IMR-90 (cell line): ENCODE data around the gene MAML2. TPM values are rescaled to one million over a fixed set of nuclear protein-coding genes. Genes with fewer than 3 reads are reported as not detected.

Source experiments
- ATAC-seq: fragments of 200-7000 bp; cut with Tn5 transposase; 2 replicates; pipeline ENCODE4 v1.9.1; 2020; ENCODE audit warnings: low read depth, mild to moderate bottlenecking, moderate library complexity
- BruUV-seq: library from RNA; stranded (reverse); fragments of 400-500 nt; replicated peaks from 2 replicates; lab custom pipeline; 2021; lab: Mats Ljungman, UMichigan
- CTCF ChIA-PET: fragments of 300-600 bp; formaldehyde crosslinking; extraction: SDS; loops from one replicate; lab custom pipeline; 2021; ENCODE audit warnings: antibody characterized with exemption; lab: Yijun Ruan, JAX
- POLR2A ChIA-PET: fragments of 300-600 bp; sonication (Branson Sonifier 250); formaldehyde crosslinking; loops from one replicate; lab custom pipeline; 2022; ENCODE audit warnings: antibody characterized with exemption; ENCODE audit not compliant: unreplicated experiment; lab: Charles Lee
- DNase-seq: peaks from one replicate; pipeline ENCODE4 v3.0.0; 2013
- H2AFZ ChIP-seq: replicated peaks from 2 replicates; pipeline ENCODE3; 2013; ENCODE audit warnings: low read length, mild to moderate bottlenecking; ENCODE audit not compliant: poor library complexity
- H2AK5ac ChIP-seq: 2 replicates; pipeline ENCODE4 v1.6.1; 2013; ENCODE audit warnings: low read depth, low read length, inconsistent platforms
- H2AK9ac ChIP-seq: replicated peaks from 2 replicates; pipeline ENCODE3; 2013; ENCODE audit warnings: mild to moderate bottlenecking, low read depth, low read length, moderate library complexity; ENCODE audit not compliant: poor library complexity
- H2BK120ac ChIP-seq: 2 replicates; pipeline ENCODE4 v1.6.1; 2013; ENCODE audit warnings: low read depth, low read length, inconsistent platforms
- H2BK15ac ChIP-seq: 3 replicates; pipeline ENCODE4 v1.6.1; 2013; ENCODE audit warnings: low read depth, low read length, inconsistent platforms
- H2BK20ac ChIP-seq: 2 replicates; pipeline ENCODE4 v1.6.1; 2013; ENCODE audit warnings: low read depth, mild to moderate bottlenecking, inconsistent platforms, low read length, moderate library complexity
- H2BK5ac ChIP-seq: 2 replicates; pipeline ENCODE4 v1.6.1; 2013; ENCODE audit warnings: mild to moderate bottlenecking, low read depth, low read length, inconsistent platforms; ENCODE audit not compliant: poor library complexity, severe bottlenecking
- H3K14ac ChIP-seq: replicated peaks from 2 replicates; pipeline ENCODE4 v1.6.1; 2013; ENCODE audit warnings: low read depth, low read length, inconsistent platforms
- H3K18ac ChIP-seq: 2 replicates; pipeline ENCODE4 v1.6.1; 2013; ENCODE audit warnings: low read depth, low read length, control low read depth
- H3K23ac ChIP-seq: 2 replicates; pipeline ENCODE4 v1.6.1; 2013; ENCODE audit warnings: low read depth, low read length, inconsistent platforms
- H3K27ac ChIP-seq: 2 replicates; pipeline ENCODE4 v1.5.1; 2013; ENCODE audit warnings: mild to moderate bottlenecking, control low read depth, low read length; ENCODE audit not compliant: insufficient read depth
- H3K27me3 ChIP-seq: 2 replicates; pipeline ENCODE4 v1.6.1; 2013; ENCODE audit warnings: low read length; ENCODE audit not compliant: control insufficient read depth, insufficient read depth
- H3K36me3 ChIP-seq: 2 replicates; pipeline ENCODE4 v1.6.1; 2013; ENCODE audit warnings: low read length, mixed read lengths; ENCODE audit not compliant: control insufficient read depth, insufficient read depth
- H3K4ac ChIP-seq: 2 replicates; pipeline ENCODE4 v1.6.1; 2013; ENCODE audit warnings: low read depth, low read length, inconsistent platforms
- H3K4me1 ChIP-seq: 2 replicates; pipeline ENCODE4 v1.6.1; 2013; ENCODE audit warnings: low read length, mixed read lengths; ENCODE audit not compliant: control insufficient read depth, insufficient read depth
- H3K4me2 ChIP-seq: 2 replicates; pipeline ENCODE4 v1.6.1; 2013; ENCODE audit warnings: low read depth, mild to moderate bottlenecking, control low read depth, low read length, moderate library complexity
- H3K4me3 ChIP-seq: 2 replicates; pipeline ENCODE4 v1.5.1; 2013; ENCODE audit warnings: low read depth, mild to moderate bottlenecking, control low read depth, low read length, moderate library complexity; ENCODE audit not compliant: insufficient read depth
- H3K56ac ChIP-seq: 2 replicates; pipeline ENCODE4 v1.6.1; 2013; ENCODE audit warnings: low read length, inconsistent platforms; ENCODE audit not compliant: insufficient read depth; ENCODE audit errors: extremely low read depth
- H3K79me1 ChIP-seq, 2 experiments: 2 replicates each; pipeline ENCODE4 v1.6.1; 2013; ENCODE audit warnings: low read length in 2 of 2, inconsistent platforms in 1 of 2, low read depth in 1 of 2
- H3K9ac ChIP-seq: 2 replicates; pipeline ENCODE4 v1.6.1; 2013; ENCODE audit warnings: low read depth, low read length, control low read depth
- H3K9me1 ChIP-seq: 2 replicates; pipeline ENCODE4 v1.6.1; 2013; ENCODE audit warnings: low read length, inconsistent platforms; ENCODE audit not compliant: insufficient read depth
- H3K9me3 ChIP-seq: 2 replicates; pipeline ENCODE4 v1.6.1; 2013; ENCODE audit warnings: low read length; ENCODE audit not compliant: control insufficient read depth, insufficient read depth
- H4K20me1 ChIP-seq: 2 replicates; pipeline ENCODE4 v1.6.1; 2013; ENCODE audit warnings: low read length, inconsistent platforms; ENCODE audit not compliant: insufficient read depth
- H4K5ac ChIP-seq: 2 replicates; pipeline ENCODE4 v1.6.1; 2013; ENCODE audit warnings: mild to moderate bottlenecking, low read depth, low read length, control low read depth
- H4K8ac ChIP-seq, 2 experiments: 2 replicates each; pipeline ENCODE4 v1.6.1; 2013; ENCODE audit warnings: low read depth in 2 of 2, low read length in 2 of 2, control low read depth in 1 of 2, inconsistent platforms in 1 of 2
- H4K91ac ChIP-seq: 2 replicates; pipeline ENCODE4 v1.6.1; 2013; ENCODE audit warnings: low read depth, low read length, inconsistent platforms; ENCODE audit not compliant: insufficient read depth
- BHLHE40 ChIP-seq: fragments of 150-350 bp; IDR thresholded peaks from 2 replicates; pipeline ENCODE4 v1.6.1; 2016; ENCODE audit warnings: mild to moderate bottlenecking, low read depth, low read length
- CEBPB ChIP-seq: IDR thresholded peaks from 2 replicates; pipeline ENCODE4 v1.6.1; 2012; ENCODE audit warnings: low read depth, low read length, improper control_type of control experiment
- CTCF ChIP-seq: conservative IDR thresholded peaks from 2 replicates; pipeline ENCODE4 v1.5.1; 2012; ENCODE audit warnings: mild to moderate bottlenecking, low read depth, low read length, improper control_type of control experiment
- ELK1 ChIP-seq: fragments of 150-350 bp; IDR thresholded peaks from 2 replicates; pipeline ENCODE4 v1.6.1; 2016; ENCODE audit warnings: low read depth, mild to moderate bottlenecking, low read length, moderate library complexity, borderline replicate concordance
- MAFK ChIP-seq: IDR thresholded peaks from 2 replicates; pipeline ENCODE4 v1.6.1; 2012; ENCODE audit warnings: low read depth, low read length, improper control_type of control experiment
- MAZ ChIP-seq: IDR thresholded peaks from 2 replicates; pipeline ENCODE4 v1.6.1; 2012; ENCODE audit warnings: low read depth, mild to moderate bottlenecking, low read length, improper control_type of control experiment, moderate library complexity, borderline replicate concordance
- POLR2A ChIP-seq: IDR thresholded peaks from 2 replicates; pipeline ENCODE4 v1.6.1; 2012; ENCODE audit warnings: mild to moderate bottlenecking, low read depth, low read length
- USF2 ChIP-seq: fragments of 150-350 bp; IDR thresholded peaks from 2 replicates; pipeline ENCODE4 v1.6.1; 2017; ENCODE audit warnings: mild to moderate bottlenecking, antibody characterized with exemption, low read length, low read depth
- WGBS, 2 experiments: methylation state at CpG; one replicate each; pipeline versions ENCODE4 v1.1.5 to v1.1.7; 2013; ENCODE audit warnings: missing lambda C conversion rate in 2 of 2; ENCODE audit not compliant: insufficient read length in 1 of 2; ENCODE audit errors: extremely low coverage in 2 of 2; 5-methylcytosine and 5-hydroxymethylcytosine counted together
- dilution Hi-C: fragments of 300-500 bp; cut with HindIII; formaldehyde crosslinking; loops from one replicate; pipeline ENCODE4 v1.14.3; 2018; ENCODE audit warnings: low sequenced_read_pairs; ENCODE audit not compliant: unreplicated experiment
- in situ Hi-C: fragments of 300-500 bp; cut with MboI; formaldehyde crosslinking; loops from 3 replicates; pipeline ENCODE4 v1.14.3; 2019; ENCODE audit warnings: low sequenced_read_pairs, inconsistent platforms, mixed read lengths
- intact Hi-C: fragments of 100-400 bp; cut with micrococcal nuclease; formaldehyde crosslinking; loops from 2 replicates; pipeline ENCODE4 v1.10.0; 2022
- polyA plus RNA-seq, 3 experiments: library from polyadenylated mRNA; depleted of rRNA; stranded (reverse); fragments of >200 nt; gene quantifications; 2 replicates each; pipeline ENCODE4 v1.2.3, GENCODE V29; 2012; ENCODE audit warnings: low replicate concordance in 1 of 3
- total RNA-seq: library from RNA; depleted of rRNA; stranded (reverse); fragments of >200 nt; gene quantifications from 2 replicates; pipeline ENCODE4 v1.2.3, GENCODE V29; 2012

Gene MAML2
- total and polyA plus RNA-seq, 2 of the 4 experiments (the other 2 are of a cell fraction) = 15.0 to 19.5 TPM

GRCh38 chr11:96052921-96053651, 289.9 kb downstream of the MAML2 start:
- H3K36me3 ChIP-seq = no peaks in the 10 kb centered on the region
- peak overlapping the region; percentile 30 to 82 for H4K8ac ChIP-seq
- H2AK9ac ChIP-seq = no peak overlapping the region
- H2BK5ac ChIP-seq = peak overlapping the region; percentile 62
- peak overlapping the region; percentile 92 for H3K4ac ChIP-seq
- no CpG with 5 or more reads among the region's 2 CpGs for WGBS, 2 experiments
- intact Hi-C loops (loop anchor here (5.0 to 10.0 kb wide), 3 partner anchors 131 to 216 kb away; partner anchors contain the start of gene MTMR2), dilution Hi-C loops (no loop called here), in situ Hi-C loops (loop anchor here (5.0 kb wide), 1 partner anchor 289 kb away; the partner anchor contains the start of gene MAML2)
- H3K4me1 ChIP-seq = peaks cover 33% of the 10 kb centered on the region
- H3K9me1 ChIP-seq = peaks cover 16% of the 10 kb centered on the region
- H3K79me1 ChIP-seq = peaks cover 13 to 63% of the 10 kb centered on the region in 2 experiments; a peak in 3 of 4 replicates
- H2BK120ac ChIP-seq = peak overlapping the region; percentile 90
- TF ChIP-seq CEBPB (no peak), MAFK (no peak), ELK1 (no peak), BHLHE40 (no peak), USF2 (no peak), MAZ (no peak), POLR2A (no peak), CTCF (no peak)
- H4K5ac ChIP-seq = no peak overlapping the region; the same call in 1 of the 2 replicates
- no peaks in the 10 kb centered on the region for H4K20me1 ChIP-seq
- peak overlapping the region; percentile 58; the same call in 1 of the 2 replicates for H3K4me2 ChIP-seq
- H3K9ac ChIP-seq = no peak overlapping the region
- H3K27ac ChIP-seq = peak overlapping the region; percentile 82
- CTCF ChIA-PET = interaction anchor here (0.5 to 3.6 kb wide), 3 partner anchors 53 to 290 kb away, joined by 3 to 27 read pairs (median 3); partner anchors contain the start of gene MAML2
- H3K56ac ChIP-seq = peak overlapping the region; percentile 66; the same call in 1 of the 2 replicates
- H4K91ac ChIP-seq = peak overlapping the region; percentile 90
- POLR2A ChIA-PET = interaction anchor here (0.6 kb wide), 1 partner anchor 52 kb away, joined by 5 read pairs; no protein-coding TSS in a partner anchor
- BruUV-seq = no TSS peak
- peak overlapping the region; percentile 54 for H3K23ac ChIP-seq
- DNase-seq (peak; percentile 62), ATAC-seq (peak; percentile 50)
- H3K27me3 ChIP-seq = no peaks in the 10 kb centered on the region
- H2BK15ac ChIP-seq = peak overlapping the region; percentile 93
- peak overlapping the region; percentile 74 for H3K14ac ChIP-seq
- peak overlapping the region; percentile 88 for H2BK20ac ChIP-seq
- no peaks in the 10 kb centered on the region for H3K9me3 ChIP-seq
- H2AFZ ChIP-seq = peak overlapping the region; percentile 64
- H3K4me3 ChIP-seq = no peak overlapping the region
- H2AK5ac ChIP-seq = peak overlapping the region; percentile 97
- peak overlapping the region; percentile 42 for H3K18ac ChIP-seq
